AG10803 (cell line): ENCODE data around the gene SCN5A.

Experiments
- DNase-seq: peaks from one replicate; pipeline ENCODE4 v3.0.0; 2010; ENCODE audit warnings: low read depth
- H3K4me3 ChIP-seq: 2 replicates; pipeline ENCODE4 v1.5.1; 2011; ENCODE audit warnings: mild to moderate bottlenecking, low read length, control low read depth
- CTCF ChIP-seq: conservative IDR thresholded peaks from 2 replicates; pipeline ENCODE4 v1.5.1; 2011; ENCODE audit warnings: mild to moderate bottlenecking, low read length, control low read depth, inconsistent platforms

SCN5A gene

DNA sequence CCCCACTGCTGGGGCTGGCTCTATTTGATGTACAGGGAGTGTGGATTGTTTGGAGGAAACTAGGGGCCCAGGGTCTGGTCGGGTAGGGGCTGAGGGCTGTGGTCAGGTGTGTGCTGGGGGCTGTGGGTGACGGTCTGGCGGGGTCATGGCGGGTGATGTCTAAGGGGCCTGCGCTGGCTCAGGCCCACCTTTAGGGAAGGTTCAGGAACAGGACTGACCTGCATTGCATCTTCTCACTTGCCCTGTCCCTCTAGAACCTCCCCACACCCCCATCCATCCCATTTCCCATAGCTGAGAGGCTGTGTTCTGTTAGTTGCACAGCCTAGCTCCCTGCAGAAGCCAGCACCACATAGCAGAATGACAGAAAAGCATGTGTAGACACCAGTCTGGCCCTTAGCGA is 39.1 kb downstream of the SCN5A start:
- no peak for TF ChIP-seq CTCF
- H3K4me3 ChIP-seq = no peak overlapping the region
- DNase-seq = no peak

- H3K4me3 ChIP-seq = no peak overlapping the region
- DNase-seq = no peak
- TF ChIP-seq CTCF = no peak
These were observed 39.9 kb downstream of the SCN5A start for GRCh38 chr3:38609386-38610111.

DNA sequence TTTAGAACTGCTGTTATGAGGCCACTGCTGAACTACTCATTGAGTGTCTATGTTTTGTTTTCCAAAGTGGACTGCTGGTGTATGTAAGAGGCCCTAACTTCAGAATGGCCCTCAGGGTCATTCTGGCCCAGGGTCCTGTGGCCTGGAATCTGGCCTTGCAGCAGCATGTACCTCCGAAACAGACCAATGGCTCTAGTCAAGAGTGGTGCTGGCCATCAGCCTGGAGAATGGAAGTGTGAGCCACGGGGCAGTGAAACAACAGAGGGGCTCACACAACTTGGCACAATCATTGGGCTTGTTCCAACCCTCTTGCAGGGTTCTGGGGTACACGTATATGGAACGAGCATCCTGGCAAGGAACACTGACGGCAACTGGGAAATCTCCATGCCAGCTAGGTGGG is 40.5 kb downstream of the SCN5A start:
- H3K4me3 ChIP-seq = no peak overlapping the region
- TF ChIP-seq CTCF = no peak
- DNase-seq = no peak

DNA sequence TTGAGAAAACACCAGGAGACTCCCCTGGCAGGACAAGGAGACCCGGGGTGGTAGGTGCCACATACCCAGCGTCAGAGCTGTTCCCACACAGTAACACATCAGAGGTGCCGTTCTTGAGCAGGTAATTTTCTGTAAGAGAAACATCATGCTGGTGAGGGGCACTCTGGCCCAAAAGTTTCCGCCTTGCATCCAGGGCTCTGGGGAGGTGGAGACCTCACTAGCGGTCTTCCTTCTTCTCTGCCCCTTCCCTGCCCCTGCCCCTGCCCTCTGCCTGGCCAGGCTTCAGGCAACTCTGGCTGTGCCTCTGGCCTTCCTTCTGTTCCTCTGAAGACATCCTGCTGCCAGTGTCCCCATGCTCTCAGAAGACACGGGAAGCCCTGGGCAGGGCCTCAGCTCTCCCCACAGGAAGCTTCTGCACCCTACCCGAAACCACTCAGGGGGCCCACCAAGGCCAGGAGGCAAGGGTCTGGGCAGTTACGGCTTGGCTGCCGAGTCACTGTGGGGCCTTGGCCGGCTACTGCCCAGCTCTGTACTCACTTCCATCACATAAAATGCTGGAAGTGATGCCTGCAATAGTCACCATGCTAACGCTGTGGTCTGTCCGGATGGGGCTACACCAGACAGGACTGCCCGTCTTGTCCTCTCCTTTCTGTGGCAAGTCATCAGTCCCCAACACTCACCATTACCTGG is 41.3 kb downstream of the SCN5A start:
- DNase-seq = no peak
- H3K4me3 ChIP-seq = no peak overlapping the region
- no peak for TF ChIP-seq CTCF

GRCh38 chr3:38606561-38606960 is 42.9 kb downstream of the SCN5A start:
- no peak for TF ChIP-seq CTCF
- DNase-seq = no peak
- no peak overlapping the region for H3K4me3 ChIP-seq

GRCh38 chr3:38605981-38606380 is 43.5 kb downstream of the SCN5A start:
- TF ChIP-seq CTCF = no peak
- no peak overlapping the region for H3K4me3 ChIP-seq
- DNase-seq = no peak

GRCh38 chr3:38604246-38604645 is 45.2 kb downstream of the SCN5A start:
- no peak overlapping the region for H3K4me3 ChIP-seq
- no peak for DNase-seq
- no peak for TF ChIP-seq CTCF
